Measurements from ENCODE around the gene HSPG2. TPM values are rescaled to one million over a fixed set of nuclear protein-coding genes. Genes with fewer than 3 reads are reported as not detected.
"Not testable (repeated sequence)": the region's sequence is repeated elsewhere in the genome, so short reads cannot be mapped to it uniquely, and the experiment has no call there.

The HSPG2 gene
- total RNA-seq, 1 donor from 2014 or later: 28.7 TPM

GRCh38 chr1:21786640-21787039 is 150.5 kb downstream of the HSPG2 start:
- H3K36me3 ChIP-seq (ENCODE audit: control insufficient read depth, insufficient read depth, low read length): no peaks in the 10 kb centered on the region
- FAIRE-seq (no peak), DNase-seq (ENCODE audit: low read depth) (no peak)
- no peaks in the 10 kb centered on the region for H3K27me3 ChIP-seq (ENCODE audit: control insufficient read depth, insufficient read depth, low read length)
- no peak for TF ChIP-seq CTCF (IDR thresholded peaks at IDR 0.05; ENCODE audit: insufficient read depth, low read length, severe bottlenecking)
- H3K4me3 ChIP-seq (ENCODE audit: low read depth, low read length): no peak overlapping the region

DNA sequence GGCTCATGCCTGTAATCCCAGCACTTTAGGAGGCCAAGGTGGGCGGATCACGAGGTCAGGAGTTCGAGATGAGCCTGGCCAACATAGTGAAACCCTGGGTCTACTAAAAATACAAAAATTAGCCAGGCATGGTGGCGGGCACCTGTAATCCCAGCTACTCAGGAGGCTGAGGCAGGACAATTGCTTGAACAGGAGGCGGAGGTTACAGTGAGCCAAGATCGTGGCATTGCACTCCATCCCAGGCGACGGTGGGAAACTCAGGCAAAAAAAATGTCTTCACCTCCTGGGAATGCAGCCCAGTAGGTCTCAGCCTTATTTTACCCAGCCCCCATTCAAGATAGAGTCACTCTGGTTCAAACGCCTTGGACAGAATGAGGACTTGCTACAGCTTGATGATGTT is 151.3 kb downstream of the HSPG2 start:
- FAIRE-seq; H3K36me3 ChIP-seq (ENCODE audit: control insufficient read depth, insufficient read depth, low read length); H3K27me3 ChIP-seq (ENCODE audit: control insufficient read depth, insufficient read depth, low read length); DNase-seq (ENCODE audit: low read depth); H3K4me3 ChIP-seq (ENCODE audit: low read depth, low read length): not testable (repeated sequence)

DNA sequence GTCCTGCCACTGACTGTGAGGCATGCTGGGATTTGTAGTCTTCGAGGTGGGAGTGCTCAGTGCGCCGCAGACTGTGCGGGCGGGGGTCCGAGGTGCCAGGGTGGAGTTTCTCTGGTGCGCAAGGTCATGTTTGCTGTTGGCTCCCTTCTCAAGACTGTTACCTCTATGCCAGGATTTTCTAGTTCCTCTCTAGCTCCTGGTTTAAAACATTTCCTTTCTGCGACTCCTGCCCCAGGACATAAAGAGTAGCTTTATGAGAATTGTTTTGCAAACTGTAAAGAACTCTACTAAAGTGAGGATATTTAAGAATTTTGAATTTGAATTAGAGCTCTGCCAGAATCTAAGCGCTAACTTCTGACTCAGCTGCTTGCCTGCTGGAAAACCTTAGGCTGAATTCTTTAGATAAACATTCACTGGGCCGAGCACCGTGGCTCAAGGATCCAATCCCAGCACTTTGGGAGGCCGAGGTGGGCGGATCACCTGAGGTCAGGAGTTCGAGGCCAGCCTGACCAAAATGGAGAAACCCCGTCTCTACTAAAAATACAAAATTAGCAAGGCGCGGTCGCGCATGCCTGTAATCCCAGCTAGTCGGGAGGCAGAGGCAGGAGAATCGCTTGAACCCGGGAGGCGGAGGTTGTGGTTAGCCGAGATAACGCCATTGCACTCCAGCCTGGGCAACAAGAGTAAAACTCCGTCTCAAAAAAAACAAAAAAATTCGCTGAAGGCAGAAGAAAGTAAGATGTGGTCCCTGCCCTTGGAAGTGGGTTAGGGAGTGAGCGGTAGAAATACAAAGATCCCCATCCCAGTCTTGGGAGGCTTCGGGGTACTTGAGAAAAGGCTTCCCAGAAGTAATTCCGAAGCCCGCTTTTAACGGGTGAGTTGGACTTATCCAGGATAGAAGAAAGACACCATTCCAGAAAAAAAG is 153.2 kb downstream of the HSPG2 start:
- no peaks in the 10 kb centered on the region for H3K36me3 ChIP-seq (ENCODE audit: control insufficient read depth, insufficient read depth, low read length)
- FAIRE-seq (no peak), DNase-seq (ENCODE audit: low read depth) (no peak)
- TF ChIP-seq CTCF (IDR thresholded peaks at IDR 0.05; ENCODE audit: insufficient read depth, low read length, severe bottlenecking): no peak
- peak overlapping the region; percentile 68 for H3K4me3 ChIP-seq (ENCODE audit: low read depth, low read length)
- H3K27me3 ChIP-seq (ENCODE audit: control insufficient read depth, insufficient read depth, low read length): no peaks in the 10 kb centered on the region

DNA sequence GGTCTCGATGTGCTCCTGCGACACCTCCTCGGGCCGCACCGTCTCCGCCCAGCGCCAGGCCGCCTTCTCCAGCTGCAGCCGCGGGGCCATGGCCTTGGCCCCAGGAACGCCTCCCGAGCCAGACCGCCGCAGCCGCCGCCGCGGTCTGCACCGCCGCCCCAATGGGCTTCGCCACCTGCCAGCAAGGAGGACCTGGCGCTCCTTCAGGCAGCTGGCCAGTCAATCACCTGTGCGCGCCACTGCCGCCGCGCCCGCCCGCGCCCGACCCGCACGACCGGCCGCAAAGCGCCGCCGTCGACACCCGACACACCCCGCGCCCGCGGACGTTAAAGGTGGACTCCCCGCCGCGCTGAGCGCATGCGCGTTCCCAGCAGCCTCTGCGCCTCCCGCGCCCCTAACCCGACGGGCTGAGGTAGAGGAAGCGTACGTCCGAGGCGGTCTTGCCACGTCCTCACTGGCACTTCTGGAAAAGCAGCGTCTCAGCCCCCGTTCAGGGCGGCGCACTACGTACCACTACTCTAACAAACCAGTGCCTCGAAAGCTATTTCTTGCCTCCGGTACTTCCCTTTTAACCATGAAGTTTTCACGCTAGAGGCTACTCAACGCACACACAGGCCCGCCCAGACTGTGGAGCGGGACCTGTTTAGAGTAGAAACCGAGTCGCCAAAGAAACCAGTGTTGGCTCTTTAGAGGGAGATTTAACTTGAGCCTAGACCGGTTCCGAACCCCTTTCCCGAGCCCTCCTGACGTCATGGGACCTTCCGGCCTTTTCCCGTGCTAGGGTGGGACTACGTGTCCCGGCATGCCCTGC is 154.0 kb downstream of the HSPG2 start, which contains the start of gene USP48:
Gene USP48, minus strand, starts transcription at position 282 of the 811 bp plus-strand sequence. Its CDS starts 192 bp downstream, at position 90.
- TF ChIP-seq CTCF (IDR thresholded peaks at IDR 0.05; ENCODE audit: insufficient read depth, low read length, severe bottlenecking): no peak
- Histone ChIP-seq H3K36me3 (ENCODE audit: control insufficient read depth, insufficient read depth, low read length) (no peaks in the 10 kb centered on the region), H3K27me3 (ENCODE audit: control insufficient read depth, insufficient read depth, low read length) (no peaks in the 10 kb centered on the region), H3K4me3 (ENCODE audit: low read depth, low read length) (peak within 1 kb of the TSS; percentile 68)
- DNase-seq (ENCODE audit: low read depth): peak; percentile 89
- FAIRE-seq: no peak

GRCh38 chr1:21782349-21782867 is 154.7 kb downstream of the HSPG2 start:
- peak overlapping the region; percentile 68 for H3K4me3 ChIP-seq (ENCODE audit: low read depth, low read length)
- peak; percentile 47 for TF ChIP-seq CTCF (IDR thresholded peaks at IDR 0.05; ENCODE audit: insufficient read depth, low read length, severe bottlenecking)
- FAIRE-seq (no peak), DNase-seq (ENCODE audit: low read depth) (peak; percentile 59)
- no peaks in the 10 kb centered on the region for H3K36me3 ChIP-seq (ENCODE audit: control insufficient read depth, insufficient read depth, low read length)
- H3K27me3 ChIP-seq (ENCODE audit: control insufficient read depth, insufficient read depth, low read length): no peaks in the 10 kb centered on the region

All from bronchial epithelial cell (primary cell).